Stimulated activated CD4-positive, alpha-beta T cell treated with anti-CD3 and anti-CD28 coated beads, TNF-alpha, amount 100 ng/mL, for 24 hours (primary cell): ENCODE data around the gene SCARB1.

Source experiments
- DNase-seq, 3 experiments: peaks; one replicate each; pipeline ENCODE4 v3.0.0-alpha.2; 2020; ENCODE audit warnings: low read depth in 3 of 3

SCARB1 gene

GRCh38 chr12:124821252-124822200 lies 42.1 kb downstream of the SCARB1 start:
- DNase-seq = no peak

GRCh38 chr12:124820199-124820598 lies 43.5 kb downstream of the SCARB1 start:
- no peak for DNase-seq

- no peak for DNase-seq
These were observed 44.1 kb downstream of the SCARB1 start for GRCh38 chr12:124819525-124819924.

GRCh38 chr12:124819080-124819479 lies 44.6 kb downstream of the SCARB1 start:
- no peak for DNase-seq

GRCh38 chr12:124817076-124818000 lies 46.3 kb downstream of the SCARB1 start:
- no peak for DNase-seq

- no peak for DNase-seq
These were observed 47.3 kb downstream of the SCARB1 start for GRCh38 chr12:124816295-124816854.

GRCh38 chr12:124814741-124815613 lies 48.7 kb downstream of the SCARB1 start:
- DNase-seq = no peak

GRCh38 chr12:124813782-124814181 lies 49.9 kb downstream of the SCARB1 start:
- DNase-seq = no peak

GRCh38 chr12:124812979-124813378 lies 50.7 kb downstream of the SCARB1 start:
- no peak for DNase-seq

- DNase-seq = no peak
These were observed 51.3 kb downstream of the SCARB1 start for GRCh38 chr12:124812356-124812755.

- no peak for DNase-seq
These were observed 52.0 kb downstream of the SCARB1 start for GRCh38 chr12:124811633-124812032.

GRCh38 chr12:124809878-124810277 lies 53.8 kb downstream of the SCARB1 start:
- no peak for DNase-seq

GRCh38 chr12:124809391-124809790 lies 54.3 kb downstream of the SCARB1 start:
- no peak for DNase-seq

GRCh38 chr12:124808272-124808671 lies 55.4 kb downstream of the SCARB1 start:
- no peak for DNase-seq

GRCh38 chr12:124805876-124806668 lies 57.6 kb downstream of the SCARB1 start:
- DNase-seq = no peak

GRCh38 chr12:124805050-124805449 lies 58.6 kb downstream of the SCARB1 start:
- no peak for DNase-seq

- DNase-seq = no peak
These were observed 59.5 kb downstream of the SCARB1 start for GRCh38 chr12:124804011-124804621.

GRCh38 chr12:124802361-124802760 lies 61.3 kb downstream of the SCARB1 start:
- no peak for DNase-seq

GRCh38 chr12:124800506-124800905 lies 63.2 kb downstream of the SCARB1 start:
- no peak for DNase-seq

- no peak for DNase-seq
These were observed 66.3 kb downstream of the SCARB1 start for GRCh38 chr12:124797321-124797720.
